ENCODE measurements around the gene VPS18. TPM values are rescaled to one million over a fixed set of nuclear protein-coding genes. Genes with fewer than 3 reads are reported as not detected.

VPS18 gene
- total RNA-seq, 1 donor from 2014 or later: 37.6 TPM

DNA sequence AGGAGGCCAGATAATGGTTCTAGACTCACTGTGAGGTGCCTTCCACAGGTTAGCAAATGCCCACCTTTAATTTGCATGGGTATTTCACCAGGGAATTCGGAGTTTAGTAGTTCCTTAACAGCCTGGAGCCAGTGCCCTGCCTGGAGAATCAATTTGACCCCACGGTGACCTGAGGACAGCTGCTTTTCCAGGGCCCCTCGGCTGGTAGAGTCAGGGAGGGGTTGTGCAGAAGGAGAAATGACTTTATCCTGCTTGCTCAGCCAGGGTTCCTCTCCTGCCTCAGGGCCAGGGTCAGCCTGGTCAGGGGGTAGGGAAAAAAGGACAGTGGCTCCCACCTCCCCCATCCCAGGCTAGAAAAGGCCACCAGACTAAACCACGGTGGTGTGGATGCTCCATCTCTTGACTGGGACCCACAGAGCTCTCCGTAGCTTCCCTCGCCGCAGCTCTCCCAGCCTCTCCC, 46.8 kb downstream of the VPS18 start:
- Histone ChIP-seq H3K36me3 (ENCODE audit: insufficient read depth, low read length) (no peaks in the 10 kb centered on the region), H3K4me2 (ENCODE audit: low read length) (peak overlapping the region; percentile 91), H3K4me1 (ENCODE audit: insufficient read depth, low read length) (peaks cover 25% of the 10 kb centered on the region), H3K9me3 (ENCODE audit: insufficient read depth, low read depth, low read length) (no peaks in the 10 kb centered on the region), H3K4me3 (ENCODE audit: insufficient read depth, low read depth, low read length) (peak overlapping the region; percentile 59), H3K79me2 (ENCODE audit: insufficient read depth, low read length) (no peaks in the 10 kb centered on the region), H4K20me1 (ENCODE audit: insufficient read depth, low read length) (no peaks in the 10 kb centered on the region), H3K27ac (ENCODE audit: low read depth, low read length) (peak overlapping the region; percentile 12), H3K9ac (ENCODE audit: low read length) (peak overlapping the region; percentile 83), H3K27me3 (ENCODE audit: insufficient read depth, low read length) (no peaks in the 10 kb centered on the region), H2AFZ (ENCODE audit: low read depth, low read length) (peak overlapping the region; percentile 74)
- H3K36me3 Mint-ChIP-seq (ENCODE audit: low read depth, unreplicated experiment): no peaks in the 10 kb centered on the region
- TF ChIP-seq, protein P1, sequence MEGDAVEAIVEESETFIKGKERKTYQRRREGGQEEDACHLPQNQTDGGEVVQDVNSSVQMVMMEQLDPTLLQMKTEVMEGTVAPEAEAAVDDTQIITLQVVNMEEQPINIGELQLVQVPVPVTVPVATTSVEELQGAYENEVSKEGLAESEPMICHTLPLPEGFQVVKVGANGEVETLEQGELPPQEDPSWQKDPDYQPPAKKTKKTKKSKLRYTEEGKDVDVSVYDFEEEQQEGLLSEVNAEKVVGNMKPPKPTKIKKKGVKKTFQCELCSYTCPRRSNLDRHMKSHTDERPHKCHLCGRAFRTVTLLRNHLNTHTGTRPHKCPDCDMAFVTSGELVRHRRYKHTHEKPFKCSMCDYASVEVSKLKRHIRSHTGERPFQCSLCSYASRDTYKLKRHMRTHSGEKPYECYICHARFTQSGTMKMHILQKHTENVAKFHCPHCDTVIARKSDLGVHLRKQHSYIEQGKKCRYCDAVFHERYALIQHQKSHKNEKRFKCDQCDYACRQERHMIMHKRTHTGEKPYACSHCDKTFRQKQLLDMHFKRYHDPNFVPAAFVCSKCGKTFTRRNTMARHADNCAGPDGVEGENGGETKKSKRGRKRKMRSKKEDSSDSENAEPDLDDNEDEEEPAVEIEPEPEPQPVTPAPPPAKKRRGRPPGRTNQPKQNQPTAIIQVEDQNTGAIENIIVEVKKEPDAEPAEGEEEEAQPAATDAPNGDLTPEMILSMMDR (IDR thresholded peaks at IDR 0.05; ENCODE audit: insufficient read depth, low read depth, low read length): no peak
- TF ChIP-seq EZH2 (IDR thresholded peaks at IDR 0.05; ENCODE audit: insufficient read depth, low read length): no peak
- peak overlapping the region; percentile 45 for H3K4me3 Mint-ChIP-seq (ENCODE audit: unreplicated experiment)
- peaks cover 2% of the 10 kb centered on the region for H3K4me1 Mint-ChIP-seq (ENCODE audit: low read depth, unreplicated experiment)
- no peak for DNase-seq (ENCODE audit: low read depth)
- no peak for FAIRE-seq
- peak overlapping the region; percentile 41 for H3K27ac Mint-ChIP-seq (ENCODE audit: unreplicated experiment)
- H3K9me3 Mint-ChIP-seq (ENCODE audit: unreplicated experiment): peaks cover 2% of the 10 kb centered on the region
- peaks cover 39% of the 10 kb centered on the region for H3K27me3 Mint-ChIP-seq (ENCODE audit: low read depth, unreplicated experiment)

DNA sequence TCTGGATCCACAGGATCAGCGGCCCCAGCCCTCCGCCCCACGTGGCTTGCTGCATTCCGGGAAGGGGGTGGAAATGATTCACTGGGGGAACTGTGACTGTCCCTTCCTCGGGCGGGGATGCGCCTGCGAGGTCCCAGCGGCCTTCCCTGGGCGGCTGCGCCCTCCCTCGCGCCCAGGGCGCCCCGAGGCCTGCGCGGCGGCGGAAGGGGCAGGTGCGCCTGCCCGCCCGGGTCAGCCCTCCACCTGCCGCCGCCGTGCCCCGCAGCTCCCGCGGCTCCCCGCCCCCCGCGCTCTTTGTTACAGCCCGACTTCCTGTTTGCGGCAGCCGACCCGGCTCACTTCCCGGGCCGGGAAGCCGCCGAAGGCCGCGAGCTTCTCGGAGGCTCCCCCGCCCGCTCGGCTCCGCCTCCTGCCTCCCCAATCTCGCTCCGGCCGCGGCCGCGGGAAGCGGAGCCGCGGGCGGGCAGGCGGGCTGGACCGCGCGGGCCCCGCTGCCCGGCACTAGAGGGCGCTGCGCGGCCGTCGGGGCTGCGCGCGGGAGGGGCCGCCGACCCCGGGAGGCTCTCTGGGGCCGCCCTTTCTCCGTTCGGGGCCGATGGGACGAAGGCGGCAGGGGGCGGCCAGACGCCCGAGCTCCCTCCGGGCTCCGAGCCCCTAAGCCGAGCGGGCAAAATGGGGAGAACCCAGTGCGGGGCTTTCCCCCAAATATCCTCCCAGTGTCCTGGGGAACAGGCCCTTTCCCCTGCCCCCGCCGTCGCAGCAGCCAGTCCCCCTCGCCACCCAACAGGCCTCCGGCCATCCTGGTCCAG, 47.5 kb downstream of the VPS18 start:
- H3K36me3 Mint-ChIP-seq (ENCODE audit: low read depth, unreplicated experiment): no peaks in the 10 kb centered on the region
- Histone ChIP-seq H3K9me3 (ENCODE audit: insufficient read depth, low read depth, low read length) (no peaks in the 10 kb centered on the region), H3K4me2 (ENCODE audit: low read length) (peak overlapping the region; percentile 91), H3K27ac (ENCODE audit: low read depth, low read length) (peak overlapping the region; percentile 33), H3K36me3 (ENCODE audit: insufficient read depth, low read length) (no peaks in the 10 kb centered on the region), H3K27me3 (ENCODE audit: insufficient read depth, low read length) (no peaks in the 10 kb centered on the region), H3K79me2 (ENCODE audit: insufficient read depth, low read length) (no peaks in the 10 kb centered on the region), H3K4me3 (ENCODE audit: insufficient read depth, low read depth, low read length) (peak overlapping the region; percentile 59), H4K20me1 (ENCODE audit: insufficient read depth, low read length) (no peaks in the 10 kb centered on the region), H3K4me1 (ENCODE audit: insufficient read depth, low read length) (peaks cover 25% of the 10 kb centered on the region), H2AFZ (ENCODE audit: low read depth, low read length) (peak overlapping the region; percentile 93), H3K9ac (ENCODE audit: low read length) (peak overlapping the region; percentile 83)
- FAIRE-seq (no peak), DNase-seq (ENCODE audit: low read depth) (peak; percentile 36)
- peak overlapping the region; percentile 72 for H3K4me3 Mint-ChIP-seq (ENCODE audit: unreplicated experiment)
- TF ChIP-seq EZH2 (IDR thresholded peaks at IDR 0.05; ENCODE audit: insufficient read depth, low read length): no peak
- TF ChIP-seq, protein P1 (IDR thresholded peaks at IDR 0.05; ENCODE audit: insufficient read depth, low read depth, low read length): peak; percentile 29
- H3K27ac Mint-ChIP-seq (ENCODE audit: unreplicated experiment): no peak overlapping the region
- peaks cover 2% of the 10 kb centered on the region for H3K4me1 Mint-ChIP-seq (ENCODE audit: low read depth, unreplicated experiment)
- peaks cover 2% of the 10 kb centered on the region for H3K9me3 Mint-ChIP-seq (ENCODE audit: unreplicated experiment)
- H3K27me3 Mint-ChIP-seq (ENCODE audit: low read depth, unreplicated experiment): peaks cover 35% of the 10 kb centered on the region

All from astrocyte (in vitro differentiated cells and primary cell).